Heart left ventricle (tissue), 13 donors: ENCODE measurements around the gene MATR3.

ENCODE experiments used
- CTCF ChIP-seq, 12 donors: fragments of 200-600 bp; sonication (generic) in 4 of 12; IDR thresholded peaks; one replicate each; pipeline versions ENCODE4 v1.5.0 to v1.8.0; 2018 to 2022; ENCODE audit warnings: antibody characterized with exemption in 12 of 12, mild to moderate bottlenecking in 5 of 12
- POLR2A ChIP-seq, 2 donors: fragments of 450-650 bp; IDR thresholded peaks; one replicate each; pipeline ENCODE4 v1.6.1; 2017; ENCODE audit warnings: antibody characterized with exemption in 2 of 2, mild to moderate bottlenecking in 2 of 2, moderate library complexity in 2 of 2
- donor health status: ischemic (EF 13 %, LVEDD 7.1; RV severe dilation, severe dysfunction).
- donor health status: DM: no; HTN: yes; CAD: no.
- donor health status: DM: no; HTN: no; CAD: no.
- donor health status: ischemic (EF 25% LVEDD 6.9; RV normal size, moderate dysfunction).
- donor health status: ischemic (EF 25% LVEDD 5.7; RV mildly dilated, moderate dysfunction).
- donor health status: ischemic (EF 35%, LVEDD 5.7; RV mildly dilated, moderate dysfunction).
- donor health status: nonischemic (EF 11% LVEDD 7.7; RV severe dilation, severe dysfunction).
- donor health status: DM: yes; HTN: yes; CAD: no.
- donor health status: PGD.
- donor health status: ischemic (EF 29% LVEDD 5.4; RV normal size, mild dysfunction).
- donor health status: nonischemic (EF 23%, LVEDD 6.1; RV moderate dilation, normal function).

GRCh38 chr5:139312075-139312474, 18.5 kb downstream of the MATR3 start:
- TF ChIP-seq CTCF (IDR thresholded peaks at IDR 0.05) (no peak), POLR2A (IDR thresholded peaks at IDR 0.05) (no peak)
